Fibroblast of skin of right quadriceps (primary cell): ENCODE data around the gene TRPC1.
"Not testable (repeated sequence)": the region's sequence is repeated elsewhere in the genome, so short reads cannot be mapped to it uniquely, and the experiment has no call there.

Source experiments
- DNase-seq: peaks from one replicate; pipeline ENCODE4 v3.0.0-alpha.2; 2013

TRPC1 gene

GRCh38 chr3:142723968-142724681, at the start of gene TRPC1:
TRPC1 (plus strand) TSS chr3:142724034; CDS start chr3:142724560, 526 bp downstream.
- DNase-seq: peak; percentile 81

GRCh38 chr3:142676151-142676550, 47.7 kb upstream of the TRPC1 start:
- no peak for DNase-seq

DNA sequence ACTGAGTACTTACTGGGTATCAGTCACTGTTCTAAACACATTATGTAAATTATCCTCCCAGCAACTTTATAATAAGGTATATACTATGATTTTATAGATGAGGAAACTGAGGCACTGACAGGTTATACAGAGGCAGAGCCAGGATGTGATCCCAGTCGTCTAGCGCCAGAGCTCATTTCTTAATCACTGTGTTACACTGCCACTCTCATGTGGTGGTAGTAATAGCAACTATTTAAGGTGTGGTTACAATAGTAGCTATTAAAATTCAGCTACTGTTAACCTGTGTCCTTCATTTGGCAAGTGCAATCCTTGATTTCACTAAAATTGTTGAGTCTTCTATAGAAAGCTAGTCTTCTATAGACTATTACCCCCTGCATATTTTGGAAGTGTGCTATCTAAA, 43.1 kb upstream of the TRPC1 start:
- no peak for DNase-seq

DNA sequence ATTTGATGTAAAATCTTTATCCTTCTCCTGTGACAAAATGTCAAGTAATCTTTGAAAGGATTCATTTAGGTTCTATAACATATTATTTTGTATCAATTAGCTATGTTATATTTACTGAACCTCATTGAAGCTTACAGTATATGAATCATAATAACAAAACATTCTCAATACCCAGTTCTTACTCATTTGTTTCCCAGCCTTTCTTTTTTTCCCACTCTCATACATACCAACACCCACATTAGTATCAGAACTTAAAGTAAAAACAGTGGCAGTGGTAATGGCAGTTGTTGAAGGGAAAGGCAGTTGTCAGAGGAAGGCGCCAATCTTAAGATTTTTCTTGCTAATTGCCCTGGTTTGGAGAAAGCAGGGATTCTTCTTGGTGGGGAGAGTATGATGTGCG, 33.2 kb upstream of the TRPC1 start:
- no peak for DNase-seq

- no peak for DNase-seq
Measured at GRCh38 chr3:142691527-142691926, 32.3 kb upstream of the TRPC1 start.

GRCh38 chr3:142693136-142693853, 30.5 kb upstream of the TRPC1 start:
- DNase-seq: no peak

- no peak for DNase-seq
Measured at GRCh38 chr3:142694225-142694624, 29.6 kb upstream of the TRPC1 start.

DNA sequence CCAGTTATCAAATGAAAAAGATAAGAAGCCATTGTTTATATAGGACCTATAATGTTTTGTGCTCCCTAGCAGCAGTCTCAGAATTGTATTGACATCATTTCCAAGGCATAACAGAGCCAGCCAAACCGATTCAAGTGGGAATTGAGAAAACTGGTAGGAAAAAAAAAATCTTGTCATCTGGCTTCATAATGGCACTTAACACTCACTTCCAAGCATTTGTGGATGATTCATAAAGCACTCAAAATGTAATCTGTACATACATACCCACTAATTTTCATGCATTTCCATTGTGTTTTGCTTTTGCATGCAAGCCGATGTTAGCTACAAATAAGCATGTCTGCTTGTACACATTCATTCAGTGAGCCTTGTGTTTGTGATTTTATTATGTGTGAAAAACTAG, 18.6 kb upstream of the TRPC1 start:
- DNase-seq: no peak

DNA sequence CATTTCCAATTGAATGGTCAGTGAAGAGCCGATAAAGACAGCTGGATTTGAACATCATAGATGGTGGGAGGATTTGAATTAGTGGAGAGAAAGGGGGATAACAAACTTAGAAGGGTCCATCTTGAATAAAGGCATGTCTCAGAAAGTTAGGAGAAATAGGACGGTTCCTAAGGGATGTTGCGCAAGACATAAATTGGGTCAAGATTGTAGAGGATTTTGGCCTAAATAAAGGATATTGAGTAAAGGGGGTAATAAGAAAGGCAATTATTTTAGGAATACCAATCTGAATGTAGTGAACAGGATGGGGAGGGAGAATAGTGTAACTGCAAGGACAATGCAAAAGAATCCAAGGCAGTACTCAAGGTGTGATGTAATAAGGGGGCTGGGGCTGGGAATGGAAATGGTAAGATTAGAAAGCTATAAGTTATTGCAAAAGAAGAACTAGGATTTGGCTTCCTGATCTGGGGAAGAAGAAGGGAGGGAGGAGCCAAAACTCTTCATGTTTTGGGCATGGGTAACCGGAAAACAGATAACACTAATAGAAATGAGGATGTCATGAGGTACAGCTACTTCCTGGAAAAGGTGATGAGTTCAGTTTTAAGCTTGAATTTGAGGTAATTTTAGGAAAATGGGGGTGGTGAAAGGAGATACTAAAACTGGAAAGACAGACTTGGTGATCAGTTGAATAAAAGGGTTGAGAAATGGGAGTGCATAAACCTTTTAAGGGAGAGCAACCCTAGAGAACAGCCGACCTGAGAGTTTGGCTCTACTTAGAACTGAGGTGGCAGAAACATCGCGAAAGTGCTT, 17.3 kb upstream of the TRPC1 start:
- no peak for DNase-seq

GRCh38 chr3:142709207-142709606, 14.6 kb upstream of the TRPC1 start:
- no peak for DNase-seq

DNA sequence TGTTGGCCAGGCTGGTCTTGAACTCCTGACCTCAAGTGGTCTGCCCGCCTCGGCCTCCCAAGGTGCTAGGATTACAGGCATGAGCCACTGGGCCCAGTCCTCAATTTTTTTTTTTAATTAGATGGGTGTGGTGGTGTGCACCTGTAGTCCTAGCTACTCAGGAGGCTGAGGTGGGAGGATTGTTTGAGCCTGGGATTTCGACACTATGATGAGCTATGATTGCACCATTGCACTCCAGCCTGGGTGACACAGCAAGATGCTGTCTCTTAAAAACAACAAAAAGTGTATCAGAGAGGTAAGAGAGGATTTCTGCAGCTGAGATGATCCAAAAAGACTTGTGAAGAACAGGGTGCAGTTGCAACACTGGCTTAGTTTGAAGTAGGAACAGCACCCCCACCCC, 9.0 kb upstream of the TRPC1 start:
- not testable (repeated sequence) for DNase-seq

- DNase-seq: no peak
Measured at GRCh38 chr3:142716102-142716501, 7.7 kb upstream of the TRPC1 start.

GRCh38 chr3:142723665-142723967, 218 bp upstream of the TRPC1 start:
- no peak for DNase-seq

DNA sequence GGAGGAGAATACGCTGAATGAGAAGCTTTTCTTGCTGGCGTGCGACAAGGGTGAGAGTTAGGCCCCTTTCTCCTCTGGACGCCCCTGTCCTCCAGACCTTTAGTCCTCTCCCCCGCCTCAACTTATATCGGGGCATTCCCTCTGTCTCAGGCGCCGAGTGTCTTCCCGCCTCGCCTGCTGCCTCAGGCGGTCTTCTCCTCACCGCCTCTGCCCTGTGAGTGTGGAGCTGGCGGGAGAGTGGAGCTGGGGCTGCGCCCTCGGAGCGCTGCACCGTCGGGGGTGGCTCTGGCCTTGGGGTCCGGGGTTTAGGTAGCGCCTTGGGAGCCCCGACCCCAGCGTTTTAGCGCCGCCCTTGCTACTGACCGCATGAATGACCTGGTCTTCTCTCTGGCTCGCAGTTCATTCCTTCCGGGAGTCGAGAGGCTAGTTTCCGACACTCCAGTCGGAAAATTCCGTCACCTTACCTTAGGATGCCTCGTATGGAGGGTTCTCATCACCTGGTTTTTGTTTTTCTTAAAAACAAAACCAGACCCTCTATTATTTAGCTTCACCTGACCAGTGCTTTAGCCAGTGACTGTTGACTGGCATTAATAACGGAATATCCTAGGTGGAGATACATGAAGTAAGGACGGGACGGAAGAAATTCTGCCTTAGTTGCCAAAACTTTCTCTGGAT, 985 bp downstream of the TRPC1 start:
- DNase-seq: no peak

DNA sequence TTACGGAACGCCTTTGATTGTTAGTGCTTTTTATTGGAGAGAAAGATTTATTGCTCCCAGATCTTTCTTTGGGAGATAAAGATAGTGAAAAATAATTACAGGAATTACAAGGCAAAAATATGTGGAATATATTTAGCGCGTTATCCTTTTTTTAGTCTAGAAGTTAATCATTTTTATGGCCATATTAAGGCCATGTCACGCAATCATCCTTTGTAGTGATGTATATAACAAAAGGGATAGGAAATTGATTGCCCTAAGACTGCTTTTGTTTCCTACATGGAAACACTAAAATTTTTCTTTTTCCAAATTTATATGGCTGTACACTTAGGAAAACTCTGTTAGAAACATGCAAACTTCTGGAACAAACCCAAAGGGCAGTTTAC, 1.5 kb downstream of the TRPC1 start:
- peak; percentile 1 for DNase-seq

GRCh38 chr3:142726017-142726416, 2.2 kb downstream of the TRPC1 start:
- DNase-seq: no peak

GRCh38 chr3:142732066-142732465, 8.2 kb downstream of the TRPC1 start:
- DNase-seq: no peak

DNA sequence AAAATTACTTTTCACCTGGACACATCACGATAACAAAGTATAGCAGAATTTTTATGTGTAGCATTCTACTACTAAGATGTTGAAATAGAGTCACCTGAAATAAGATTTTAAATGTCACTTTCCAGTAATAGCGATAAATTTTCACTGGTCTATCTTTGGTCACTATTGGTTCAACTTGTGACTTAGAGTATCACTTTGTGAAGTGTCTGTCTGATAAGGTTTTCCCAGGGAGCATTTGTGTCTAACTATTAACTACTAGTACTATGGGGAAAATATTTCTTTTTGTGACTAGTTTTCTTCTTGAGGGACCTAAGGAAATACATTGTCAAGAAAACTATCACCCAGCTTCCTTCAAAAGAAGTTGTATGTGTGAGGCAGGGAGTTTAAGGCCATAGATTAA, 11.0 kb downstream of the TRPC1 start:
- no peak for DNase-seq

DNA sequence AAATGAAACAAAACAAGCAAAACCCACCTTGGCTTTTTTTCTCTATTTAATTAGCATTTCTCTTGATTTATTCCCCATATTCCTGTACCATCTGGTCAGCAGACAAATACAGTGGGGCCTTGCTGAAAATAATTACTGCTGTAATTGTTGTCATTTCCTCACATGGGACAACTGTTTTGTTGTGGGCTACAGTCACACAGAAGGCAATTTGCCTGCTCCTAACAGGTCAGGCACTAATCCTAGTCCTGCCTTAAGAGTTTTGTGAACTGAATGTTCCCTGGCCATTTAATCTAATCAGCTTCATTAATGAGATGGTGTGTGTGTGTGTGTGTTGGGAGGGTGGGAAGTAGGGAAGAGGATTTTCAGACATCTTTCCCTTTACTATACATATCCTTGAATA, 11.6 kb downstream of the TRPC1 start:
- no peak for DNase-seq

GRCh38 chr3:142738396-142738795, 14.6 kb downstream of the TRPC1 start:
- no peak for DNase-seq

DNA sequence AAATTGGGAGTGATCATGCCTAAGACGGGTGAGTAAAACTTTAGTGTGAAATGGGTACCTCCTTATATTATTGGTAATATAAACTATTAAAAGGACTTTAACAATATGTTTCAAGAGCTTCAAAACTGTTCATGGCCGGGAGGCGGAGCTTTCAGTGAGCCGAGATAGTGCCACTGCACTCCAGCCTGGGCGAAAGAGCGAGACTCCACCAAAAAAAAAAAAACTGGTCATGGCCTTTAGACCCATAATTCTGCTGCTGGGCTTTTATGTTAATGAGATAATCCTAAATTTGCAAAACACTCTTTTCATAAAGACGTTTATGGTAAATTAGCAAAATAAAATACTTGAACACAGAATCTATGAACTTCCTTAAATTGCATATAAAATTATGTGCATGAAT, 22.8 kb downstream of the TRPC1 start:
- no peak for DNase-seq

GRCh38 chr3:142750531-142750930, 26.7 kb downstream of the TRPC1 start:
- DNase-seq: not testable (repeated sequence)

DNA sequence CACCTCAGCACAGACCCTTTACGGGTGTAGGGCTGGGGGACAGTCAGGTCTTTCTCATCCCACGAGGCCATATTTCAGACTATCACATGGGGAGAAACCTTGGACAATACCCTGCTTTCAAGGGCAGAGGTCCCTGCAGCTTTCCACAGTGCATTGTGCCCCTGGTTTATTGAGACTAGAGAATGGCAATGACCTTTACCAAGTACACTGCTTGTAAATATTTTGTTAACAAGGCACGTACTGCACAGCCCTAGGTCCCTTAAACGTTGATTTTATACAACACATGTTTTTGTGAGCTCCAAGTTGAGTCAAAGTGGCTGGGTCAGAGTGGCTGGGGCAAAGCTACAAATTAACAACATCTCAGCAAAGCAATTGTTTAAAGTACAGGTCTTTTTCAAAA, 28.8 kb downstream of the TRPC1 start:
- DNase-seq: not testable (repeated sequence)
